Measurements from ENCODE around the gene ZDHHC11B.

GRCh38 chr5:664343-664993, 120.1 kb downstream of the ZDHHC11B start:
- no peak for TF ChIP-seq CTCF (IDR thresholded peaks at IDR 0.05)
- no peak for TF ChIP-seq POLR2A (IDR thresholded peaks at IDR 0.05)
